Lung (tissue), 12 donors: ENCODE results near the gene KIAA0930. TPM values are rescaled to one million over a fixed set of nuclear protein-coding genes. Genes with fewer than 3 reads are reported as not detected.
"Not testable (repeated sequence)": the region's sequence is repeated elsewhere in the genome, so short reads cannot be mapped to it uniquely, and the experiment has no call there.

Experiments
- ATAC-seq: fragments of 200-7000 bp; cut with Tn5 transposase; one replicate; pipeline ENCODE4 v1.9.1; 2020; ENCODE audit warnings: moderate number of reproducible peaks; ENCODE audit not compliant: insufficient read depth, low FRiP score
- DNase-seq, 3 donors: peaks; one replicate each; pipeline ENCODE4 v3.0.0-alpha.2; 2013 to 2017
- H3K27ac ChIP-seq, 2 donors: one replicate each; pipeline ENCODE4 v1.5.1; 2013; ENCODE audit warnings: mild to moderate bottlenecking in 2 of 2, moderate library complexity in 2 of 2, control low read depth in 1 of 2, inconsistent platforms in 1 of 2, low read depth in 1 of 2, low read length in 1 of 2
- H3K27me3 ChIP-seq, 3 donors: one replicate each; pipeline ENCODE4 v1.5.1; 2013; ENCODE audit warnings: low read length in 2 of 3; ENCODE audit not compliant: control insufficient read depth in 3 of 3, insufficient read depth in 3 of 3
- H3K36me3 ChIP-seq, 4 donors: one replicate each; pipeline ENCODE4 v1.5.1; 2013; ENCODE audit warnings: low read length in 4 of 4, mild to moderate bottlenecking in 1 of 4, moderate library complexity in 1 of 4; ENCODE audit not compliant: control insufficient read depth in 4 of 4, insufficient read depth in 4 of 4
- H3K4me1 ChIP-seq, 5 donors: one replicate each; pipeline ENCODE4 v1.5.1; 2013; ENCODE audit warnings: low read length in 5 of 5, mild to moderate bottlenecking in 2 of 5, moderate library complexity in 1 of 5; ENCODE audit not compliant: control insufficient read depth in 5 of 5, insufficient read depth in 5 of 5
- H3K4me3 ChIP-seq: one replicate; pipeline ENCODE4 v1.5.1; 2013; ENCODE audit warnings: mild to moderate bottlenecking, control low read depth, moderate library complexity
- H3K9ac ChIP-seq, 2 donors: one replicate each; pipeline ENCODE4 v1.5.1; 2013; ENCODE audit warnings: low read length in 2 of 2, control low read depth in 1 of 2; ENCODE audit not compliant: insufficient read depth in 1 of 2
- H3K9me3 ChIP-seq, 4 donors: one replicate each; pipeline ENCODE4 v1.5.1; 2013; ENCODE audit warnings: low read length in 3 of 4, mild to moderate bottlenecking in 1 of 4, moderate library complexity in 1 of 4; ENCODE audit not compliant: control insufficient read depth in 4 of 4, insufficient read depth in 3 of 4
- CTCF ChIP-seq: IDR thresholded peaks from 2 replicates; pipeline ENCODE4 v1.5.1; 2012; ENCODE audit warnings: mild to moderate bottlenecking; ENCODE audit errors: control extremely low read depth, extremely low read depth
- WGBS, 2 donors: extraction: QIAGEN DNeasy Blood & Tissue Kit; methylation state at CpG; one replicate each; pipeline ENCODE4 v1.1.7; 2013; 5-methylcytosine and 5-hydroxymethylcytosine counted together
- polyA plus RNA-seq, 2 donors: library from polyadenylated mRNA; stranded (reverse); fragments of 200-250 nt; gene quantifications; one replicate each; pipeline ENCODE4 v1.2.1, GENCODE V29; 2013
- total RNA-seq, 2 donors: library from RNA; depleted of rRNA in 1 of 2; stranded (reverse); fragments of >200 nt in 1 of 2; gene quantifications; one replicate each; pipeline ENCODE4 v1.2.1, GENCODE V29; 2014 to 2021
- donor health status: control.
- donor health status: control.
- donor health status: Bipolar disorder and iron deficiency.
- donor health status: healthy.
- donor health status: DM: yes; HTN: yes; CAD: no.

KIAA0930 gene
- total and polyA plus RNA-seq, 4 donors, result 25.9 to 67.3 (median 57.3) TPM

- peaks cover 0 to 54% (median 3%) of the 10 kb centered on the region in 4 donors for H3K36me3 ChIP-seq
- H3K9me3 ChIP-seq, result peaks cover 0 to 6% (median 0%) of the 10 kb centered on the region in 4 donors
- H3K27me3 ChIP-seq, result no peaks in the 10 kb centered on the region
- H3K4me1 ChIP-seq, result peaks cover 0 to 3% (median 0%) of the 10 kb centered on the region in 5 donors
- no peak for ATAC-seq
- WGBS, 2 donors, result 93 to 95% methylated on average over 16 of the region's 16 CpGs
- H3K4me3 ChIP-seq, result no peak overlapping the region
- H3K27ac ChIP-seq, result no peak overlapping the region
- H3K9ac ChIP-seq, result no peak overlapping the region
- no peak for DNase-seq
- TF ChIP-seq CTCF, result no peak
Measured at GRCh38 chr22:45196308-45196707, 44.4 kb downstream of the KIAA0930 start.

- Histone ChIP-seq H3K9ac (no peak overlapping the region), H3K4me3 (no peak overlapping the region), H3K27me3 (no peaks in the 10 kb centered on the region), H3K36me3 (peaks cover 0 to 51% (median 2%) of the 10 kb centered on the region in 4 donors), H3K9me3 (peaks cover 0 to 6% (median 0%) of the 10 kb centered on the region in 4 donors), H3K27ac (no peak overlapping the region), H3K4me1 (peaks cover 0 to 3% (median under 1%) of the 10 kb centered on the region in 5 donors)
- DNase-seq (no peak), ATAC-seq (no peak)
- WGBS, 2 donors, result 89 to 95% methylated on average over 7 of the region's 7 CpGs
- no peak for TF ChIP-seq CTCF
Measured at GRCh38 chr22:45195616-45196015, 45.1 kb downstream of the KIAA0930 start.

- DNase-seq, result no peak
- no peak overlapping the region for H3K4me3 ChIP-seq
- ATAC-seq, result no peak
- H3K27me3 ChIP-seq, result no peaks in the 10 kb centered on the region
- 90 to 94% methylated on average over 17 of the region's 17 CpGs for WGBS, 2 donors
- peaks cover 0 to 42% (median 1%) of the 10 kb centered on the region in 4 donors for H3K36me3 ChIP-seq
- H3K9me3 ChIP-seq, result peaks cover 0 to 6% (median 0%) of the 10 kb centered on the region in 4 donors
- TF ChIP-seq CTCF, result no peak
- peaks cover 0 to 11% (median 3%) of the 10 kb centered on the region in 5 donors for H3K4me1 ChIP-seq
- H3K9ac ChIP-seq, result no peak overlapping the region
- H3K27ac ChIP-seq, result no peak overlapping the region
Measured at GRCh38 chr22:45194686-45195085, 46.0 kb downstream of the KIAA0930 start.

GRCh38 chr22:45192701-45193187 is 48.0 kb downstream of the KIAA0930 start:
- no peak for ATAC-seq
- H3K36me3 ChIP-seq, result peaks cover 0 to 29% (median 1%) of the 10 kb centered on the region in 4 donors
- H3K4me1 ChIP-seq, result peaks cover 0 to 12% (median 3%) of the 10 kb centered on the region in 5 donors
- TF ChIP-seq CTCF, result no peak
- peaks cover 0 to 5% (median 0%) of the 10 kb centered on the region in 4 donors for H3K9me3 ChIP-seq
- H3K4me3 ChIP-seq, result no peak overlapping the region
- H3K27me3 ChIP-seq, result no peaks in the 10 kb centered on the region
- 59 to 72% methylated on average over 13 of the region's 13 CpGs for WGBS, 2 donors
- no peak overlapping the region for H3K9ac ChIP-seq
- H3K27ac ChIP-seq, result no peak overlapping the region
- DNase-seq, result no peak

- H3K27me3 ChIP-seq, ATAC-seq, H3K27ac ChIP-seq, H3K9me3 ChIP-seq, H3K4me3 ChIP-seq, DNase-seq, H3K9ac ChIP-seq: not testable (repeated sequence)
- Histone ChIP-seq H3K4me1 (peaks cover 0 to 12% (median 3%) of the 10 kb centered on the region in 5 donors), H3K36me3 (peaks cover 0 to 19% (median 1%) of the 10 kb centered on the region in 4 donors)
- WGBS, 2 donors, result 83 to 93% methylated on average over 9 of the region's 9 CpGs
Measured at GRCh38 chr22:45191746-45192145, 48.9 kb downstream of the KIAA0930 start.
